ENCODE results near the gene TMEM184B.
A peak's percentile ranks its signal among the peaks of the same experiment; 100 is the strongest.

TMEM184B gene

GRCh38 chr22:38175206-38176118, 97.3 kb downstream of the TMEM184B start:
- no peak for DNase-seq
- in situ Hi-C loops (cut with MboI; ENCODE audit: low pct_unique_long_range_greater_than_20kb, low sequenced_read_pairs): no loop called here

GRCh38 chr22:38174626-38175025, 98.2 kb downstream of the TMEM184B start:
- no peak for DNase-seq
- in situ Hi-C loops (cut with MboI; ENCODE audit: low pct_unique_long_range_greater_than_20kb, low sequenced_read_pairs): no loop called here

GRCh38 chr22:38173641-38173906, 99.2 kb downstream of the TMEM184B start:
- in situ Hi-C loops (cut with MboI; ENCODE audit: low pct_unique_long_range_greater_than_20kb, low sequenced_read_pairs): no loop called here

GRCh38 chr22:38172832-38173640, 99.8 kb downstream of the TMEM184B start:
- DNase-seq: peak; percentile 79
- in situ Hi-C loops (cut with MboI; ENCODE audit: low pct_unique_long_range_greater_than_20kb, low sequenced_read_pairs): no loop called here

More at GRCh38 chr22:38173641-38173906, 99.2 kb downstream of the TMEM184B start:
- no peak for DNase-seq

- in situ Hi-C loops (cut with MboI; ENCODE audit: low pct_unique_long_range_greater_than_20kb, low sequenced_read_pairs): no loop called here
These were observed 100.6 kb downstream of the TMEM184B start for GRCh38 chr22:38171927-38172831.

GRCh38 chr22:38170469-38170868, 102.3 kb downstream of the TMEM184B start:
- in situ Hi-C loops (cut with MboI; ENCODE audit: low pct_unique_long_range_greater_than_20kb, low sequenced_read_pairs): no loop called here

More at GRCh38 chr22:38171927-38172831, 100.6 kb downstream of the TMEM184B start:
- no peak for DNase-seq

More at GRCh38 chr22:38170469-38170868, 102.3 kb downstream of the TMEM184B start:
- DNase-seq: no peak

Data from KBM-7 (cell line).